GM21717 (cell line): ENCODE data around the gene CAMKV.
"Not testable (repeated sequence)": the region's sequence is repeated elsewhere in the genome, so short reads cannot be mapped to it uniquely, and the experiment has no call there.

Experiments
- ATAC-seq: cut with Tn5 transposase; IDR thresholded peaks from one replicate; pipeline ENCODE4 v1.9.1; 2021; ENCODE audit warnings: mild to moderate bottlenecking, moderate library complexity; ENCODE audit not compliant: unreplicated experiment

The CAMKV gene

DNA sequence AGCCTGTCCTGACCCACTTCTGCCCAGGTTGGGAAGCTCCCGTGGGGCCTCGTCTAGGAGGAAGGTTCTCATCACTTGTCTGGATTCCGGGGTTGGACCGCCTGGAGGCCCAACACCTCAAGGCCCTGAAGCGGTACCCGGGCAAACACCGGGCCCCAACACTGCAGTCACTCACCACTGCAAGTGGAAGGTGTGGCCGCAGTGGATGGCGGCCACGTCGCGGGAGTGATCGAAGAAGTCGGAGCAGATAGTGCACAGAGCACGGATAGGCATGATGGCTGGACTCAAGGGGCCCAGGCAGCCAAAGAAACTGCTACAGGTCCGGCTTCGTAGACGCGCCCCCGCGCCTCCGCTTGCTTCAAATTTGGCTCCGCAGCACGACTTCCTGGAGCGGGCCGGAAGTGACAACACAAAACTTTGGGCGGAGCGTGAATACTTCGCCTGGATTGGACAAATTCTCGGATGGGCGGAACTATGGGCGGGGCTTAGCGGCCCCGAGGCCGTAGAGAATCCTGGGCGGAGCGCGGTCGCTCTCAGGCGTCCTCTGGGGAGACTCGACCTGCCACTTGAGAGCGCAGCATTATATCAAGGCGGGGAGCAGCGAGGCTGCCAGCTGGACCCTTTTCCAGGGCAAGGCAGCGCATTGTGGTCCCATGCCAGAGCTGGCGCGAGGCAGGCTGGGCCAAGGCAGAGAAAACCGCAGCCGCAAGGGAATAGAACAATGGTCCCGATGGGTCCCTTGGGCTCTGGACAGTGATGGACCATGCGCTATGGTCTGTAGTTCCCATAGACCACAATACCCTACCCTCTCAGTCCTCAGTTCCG is 13.3 kb downstream of the CAMKV start, which contains the start of gene TRAIP:
TSS of gene TRAIP (minus strand) at position 384 of the 825 bp plus-strand sequence. CDS start at position 273, 111 bp downstream.
- ATAC-seq: peak; percentile 88

GRCh38 chr3:49855662-49856061 is 14.0 kb downstream of the CAMKV start:
- ATAC-seq: no peak

- ATAC-seq: no peak
Measured at GRCh38 chr3:49845694-49846093, 24.0 kb downstream of the CAMKV start.

GRCh38 chr3:49844464-49845183 is 25.1 kb downstream of the CAMKV start:
- no peak for ATAC-seq

DNA sequence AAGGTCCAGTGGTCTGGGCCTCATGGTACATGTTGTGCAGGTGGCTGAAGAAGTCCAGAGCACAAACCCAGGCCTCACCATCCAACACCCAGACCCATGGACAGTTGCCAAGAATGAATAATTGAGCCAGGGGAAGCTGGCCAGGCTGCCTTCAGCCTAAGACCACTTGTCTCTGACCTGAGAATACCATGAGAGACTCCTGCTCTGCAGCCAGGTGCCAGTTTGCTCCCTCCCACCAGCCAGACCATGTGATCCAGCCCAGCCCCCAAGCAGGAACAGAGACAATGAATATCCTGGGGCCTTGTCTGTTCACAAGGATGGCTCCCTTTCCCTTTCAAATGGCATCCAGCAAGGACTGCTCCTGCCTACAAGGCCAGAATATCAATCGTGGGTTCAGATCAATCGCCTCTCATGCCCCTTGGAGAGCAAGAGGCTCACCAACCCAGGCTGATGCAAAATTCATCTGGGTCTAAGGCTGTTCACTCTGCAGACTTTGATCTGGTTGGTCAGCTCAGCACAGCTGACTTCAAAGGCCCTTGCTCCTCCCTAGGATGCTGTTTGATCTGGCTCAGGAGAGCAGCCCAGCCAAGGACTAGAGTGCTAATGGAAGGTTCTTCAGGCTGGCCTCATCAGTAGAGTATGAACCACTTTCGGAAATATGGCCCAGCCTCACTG is 26.7 kb downstream of the CAMKV start:
- no peak for ATAC-seq

DNA sequence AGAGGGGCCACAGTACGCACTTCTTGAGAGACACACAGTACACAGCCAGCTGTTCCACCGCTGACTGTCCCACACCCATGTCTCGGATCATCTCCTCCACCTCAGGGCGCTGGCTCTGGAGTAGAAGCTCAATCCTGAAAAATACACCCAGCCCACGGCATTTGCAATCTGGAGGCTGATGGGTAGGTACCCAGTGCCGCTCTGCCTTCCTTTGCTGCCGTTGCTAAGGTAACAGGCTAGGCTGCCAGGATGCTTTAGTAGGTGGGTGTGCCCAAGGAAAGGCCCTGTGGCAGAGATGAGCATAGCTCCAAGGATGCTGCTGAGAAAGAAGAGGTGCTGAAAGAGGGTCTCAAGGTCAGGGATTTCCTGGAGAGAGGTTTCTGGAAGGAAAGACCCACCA is 27.9 kb downstream of the CAMKV start:
- ATAC-seq: no peak

DNA sequence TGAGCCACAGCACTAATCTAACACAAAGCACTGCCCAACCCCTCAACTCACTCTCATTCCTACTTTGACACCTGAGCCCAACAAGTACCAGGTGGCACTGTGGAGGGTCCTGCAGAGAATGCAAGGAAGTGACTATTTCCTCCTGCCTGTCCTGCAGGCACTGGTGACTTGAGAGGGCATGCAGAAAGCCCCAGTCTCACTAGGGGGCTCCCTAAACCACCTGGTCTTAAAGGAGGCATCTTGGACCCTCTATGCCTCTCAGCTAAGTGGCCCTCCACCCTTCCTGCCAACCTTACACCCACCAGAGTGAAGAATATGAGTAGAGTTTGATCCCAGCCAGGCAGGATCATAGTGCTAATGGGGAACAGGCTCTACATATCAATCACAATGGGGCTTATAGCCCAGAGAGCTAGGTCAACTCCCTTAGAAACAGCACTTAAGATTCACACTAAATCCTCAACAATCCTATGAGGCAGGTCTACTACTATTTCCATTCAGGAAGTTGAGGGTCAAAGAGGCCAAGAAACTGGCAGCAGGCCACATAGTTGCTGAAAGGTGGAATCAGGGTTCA is 28.5 kb downstream of the CAMKV start:
- ATAC-seq: no peak

DNA sequence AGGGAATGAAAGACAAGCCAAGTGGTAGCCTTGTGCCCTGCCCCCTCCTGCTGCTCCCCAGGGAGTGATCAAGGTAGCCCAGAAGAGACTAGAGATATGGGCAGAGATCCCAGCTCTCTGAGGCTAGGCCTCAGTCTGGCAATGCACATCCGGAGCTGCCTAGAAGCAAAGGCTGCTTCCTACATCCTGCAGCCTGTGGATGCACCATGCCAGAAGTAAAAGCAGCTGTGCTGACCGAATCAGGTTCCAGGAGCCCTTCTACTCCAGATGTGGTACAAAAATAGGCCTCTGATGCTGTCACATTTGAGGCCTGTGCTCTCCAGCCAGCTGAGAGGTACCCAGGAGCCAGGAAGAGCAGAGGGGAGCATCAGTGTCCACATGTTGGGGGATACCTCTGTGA is 29.3 kb downstream of the CAMKV start:
- no peak for ATAC-seq

DNA sequence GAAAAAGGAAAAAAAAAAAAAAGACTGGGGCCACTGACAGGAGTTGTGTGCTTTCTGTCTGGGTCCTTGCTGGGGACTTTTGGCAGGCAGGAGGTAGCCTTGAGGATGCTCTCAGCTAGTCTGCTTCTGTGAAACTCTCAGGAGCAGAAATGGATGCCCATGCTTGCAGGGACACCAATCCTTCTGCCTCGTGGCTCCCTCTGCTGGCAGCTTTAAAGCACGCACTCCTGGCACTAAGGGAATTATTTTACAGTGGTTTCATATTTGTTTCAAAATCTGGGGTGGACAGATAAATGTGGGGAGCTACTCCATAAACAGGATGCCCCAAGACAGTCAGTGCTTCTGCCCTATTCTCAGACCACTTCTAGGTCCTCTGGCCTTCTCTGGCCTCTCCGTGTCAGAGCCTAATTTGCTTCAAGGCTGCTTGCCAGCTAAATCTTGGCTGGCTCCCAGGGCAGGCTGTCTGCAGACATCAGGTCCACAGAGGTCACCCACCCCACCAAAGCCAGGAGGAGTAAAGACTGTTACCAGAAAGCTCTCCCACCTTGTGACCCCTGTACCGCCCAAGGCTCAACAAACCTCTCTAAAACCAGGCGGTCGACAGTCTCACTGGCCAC is 30.4 kb downstream of the CAMKV start:
- ATAC-seq: no peak

GRCh38 chr3:49831341-49831740 is 38.4 kb downstream of the CAMKV start:
- no peak for ATAC-seq

DNA sequence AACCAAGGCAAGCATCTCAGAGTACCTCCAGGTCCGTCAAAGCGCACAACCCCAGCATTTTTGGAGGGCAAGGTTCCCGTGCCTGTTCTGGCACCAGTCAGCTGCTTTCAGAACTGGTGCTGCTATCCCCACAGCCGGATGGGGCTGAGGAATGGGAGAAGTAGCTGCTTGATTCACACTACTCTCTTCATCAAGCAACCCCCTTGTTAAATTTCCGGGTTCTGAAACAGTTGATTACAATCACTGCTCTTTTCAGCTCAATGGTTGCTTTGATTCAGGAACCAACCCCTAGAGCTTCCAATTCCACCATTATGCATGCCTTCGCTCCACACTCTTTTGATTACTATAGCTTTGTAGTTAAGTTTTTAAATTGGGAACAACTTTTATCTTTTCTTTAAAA is 43.7 kb downstream of the CAMKV start:
- ATAC-seq: no peak

GRCh38 chr3:49823131-49823530 is 46.6 kb downstream of the CAMKV start:
- ATAC-seq: not testable (repeated sequence)

GRCh38 chr3:49813497-49814174 is 56.1 kb downstream of the CAMKV start, which contains the start of gene UBA7:
TSS of gene UBA7 (minus strand) at chr3:49813953. CDS start at chr3:49813787, 166 bp downstream.
- ATAC-seq: no peak

DNA sequence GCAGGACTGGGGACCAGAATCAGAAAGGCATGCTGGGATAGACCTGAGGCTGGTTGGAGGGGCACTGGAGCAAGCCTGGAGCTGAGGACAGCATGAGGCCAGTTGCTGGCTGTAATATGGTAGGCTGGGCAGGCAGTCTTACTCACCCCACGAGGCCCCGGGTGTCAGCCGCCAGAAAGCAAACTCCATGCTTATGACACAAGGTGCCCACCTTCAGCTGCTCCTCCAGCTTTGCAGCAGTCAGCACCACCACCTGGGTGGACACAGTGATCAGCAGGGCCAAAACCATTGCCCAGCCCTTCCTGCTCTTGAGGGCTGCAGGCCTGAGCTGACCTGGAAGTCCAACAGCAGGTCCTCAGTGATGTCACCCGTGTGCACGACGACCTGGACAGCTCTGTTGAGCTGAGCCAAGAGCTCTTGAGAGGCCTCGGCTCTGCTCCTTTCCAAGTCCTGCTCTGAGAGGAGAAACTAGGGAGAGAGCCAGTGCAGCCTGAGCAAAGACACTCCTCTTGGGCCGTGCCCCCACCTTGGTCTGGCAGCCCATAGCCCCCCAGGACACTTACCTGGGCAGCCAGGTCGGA is 56.7 kb downstream of the CAMKV start:
- no peak for ATAC-seq
